HepG2 (cell line): ENCODE data around the gene IL22RA1. TPM values are rescaled to one million over a fixed set of nuclear protein-coding genes. Genes with fewer than 3 reads are reported as not detected.

Source experiments
- ATAC-seq: fragments of 200-7000 bp; cut with Tn5 transposase; 3 replicates; pipeline ENCODE4 v1.9.1; 2020; ENCODE audit warnings: mild to moderate bottlenecking, moderate library complexity
- BruUV-seq: library from RNA; stranded (reverse); fragments of 400-500 nt; replicated peaks from 2 replicates; lab custom pipeline; 2021; lab: Mats Ljungman, UMichigan
- CTCF ChIA-PET: fragments of 300-600 bp; formaldehyde crosslinking; extraction: SDS; loops from one replicate; lab custom pipeline; 2021; ENCODE audit warnings: low total read pairs, inconsistent platforms, low intra/inter-chr PET ratio; lab: Yijun Ruan, JAX
- POLR2A ChIA-PET: fragments of 350-600 bp; sonication (Branson Sonifier 250); formaldehyde crosslinking; loops from one replicate; lab custom pipeline; 2020; ENCODE audit warnings: antibody characterized with exemption, inconsistent platforms; lab: Yijun Ruan, JAX
- DNase-seq: peaks from one replicate; pipeline ENCODE4 v3.0.0-alpha.2; 2015; ENCODE audit warnings: low spot score
- FAIRE-seq: peaks from 3 replicates; lab custom pipeline; 2011; peaks lifted over from hg19 to GRCh38; lab: Jason Lieb, UNC
- H2AFZ ChIP-seq: one replicate; pipeline ENCODE4 v1.6.1; 2011; ENCODE audit warnings: low read length, inconsistent platforms
- H3K27ac ChIP-seq: fragments of 300-600 bp; 3 replicates; pipeline ENCODE4 v1.8.0; 2011; ENCODE audit warnings: mixed run types, mild to moderate bottlenecking, mixed read lengths, low read length, inconsistent platforms; ENCODE audit not compliant: insufficient read depth; ENCODE audit errors: extremely low read length
- H3K27me3 ChIP-seq, 2 experiments: fragments of 200-600 bp in 1 of 2; 2 replicates in 1 of 2; 3 replicates in 1 of 2; pipeline versions ENCODE4 v1.6.0 to v1.8.0; 2011; ENCODE audit warnings: low read length in 2 of 2, mild to moderate bottlenecking in 2 of 2, moderate library complexity in 2 of 2, inconsistent platforms in 1 of 2; ENCODE audit not compliant: insufficient read depth in 2 of 2, control insufficient read depth in 1 of 2
- H3K36me3 ChIP-seq, 2 experiments: fragments of 200-600 bp in 1 of 2; replicated peaks in 1 of 2; 2 replicates in 1 of 2; 3 replicates in 1 of 2; pipeline versions ENCODE4 v1.5.1 to v1.8.0; 2011; ENCODE audit warnings: low read length in 2 of 2, inconsistent platforms in 1 of 2; ENCODE audit not compliant: insufficient read depth in 2 of 2, control insufficient read depth in 1 of 2
- H3K4me1 ChIP-seq: 2 replicates; pipeline ENCODE4 v1.5.1; 2012; ENCODE audit warnings: low read length, inconsistent platforms; ENCODE audit not compliant: insufficient read depth
- H3K4me2 ChIP-seq: 2 replicates; pipeline ENCODE4 v1.6.0; 2011; ENCODE audit warnings: low read depth, low read length, inconsistent platforms
- H3K4me3 ChIP-seq, 3 experiments: fragments of 200-600 bp in 1 of 3; sonication (generic), shearing (Covaris generic) in 1 of 3; replicated peaks in 1 of 3; 2 replicates each; pipeline ENCODE4 v1.5.1; 2011 to 2016; ENCODE audit warnings: low read length in 3 of 3, inconsistent platforms in 2 of 3, low read depth in 2 of 3, mild to moderate bottlenecking in 2 of 3, control low read depth in 1 of 3, mixed read lengths in 1 of 3; ENCODE audit not compliant: insufficient read depth in 1 of 3
- H3K79me2 ChIP-seq: one replicate; pipeline ENCODE4 v1.6.1; 2011; ENCODE audit warnings: low read length, inconsistent platforms; ENCODE audit not compliant: insufficient read depth
- H3K9ac ChIP-seq: 2 replicates; pipeline ENCODE4 v1.6.0; 2011; ENCODE audit warnings: mild to moderate bottlenecking, low read depth, low read length, inconsistent platforms; ENCODE audit not compliant: insufficient read depth
- H3K9me3 ChIP-seq: 2 replicates; pipeline ENCODE4 v1.5.1; 2012; ENCODE audit warnings: mild to moderate bottlenecking, low read length
- H4K20me1 ChIP-seq: 2 replicates; pipeline ENCODE4 v1.6.0; 2011; ENCODE audit warnings: inconsistent platforms, mild to moderate bottlenecking, low read length, moderate library complexity; ENCODE audit not compliant: insufficient read depth
- FOXM1 ChIP-seq: sonication (generic); formaldehyde crosslinking; IDR thresholded peaks from 2 replicates; pipeline ENCODE4 v1.5.0; 2020; ENCODE audit warnings: missing genetic modification reagents
- FOXP1 ChIP-seq, 2 experiments: fragments of 450-650 bp in 1 of 2; IDR thresholded peaks; 2 replicates each; pipeline ENCODE4 v1.6.1; 2017 to 2018; ENCODE audit warnings: antibody characterized with exemption in 1 of 2
- HOXA3 ChIP-seq: sonication (generic); formaldehyde crosslinking; IDR thresholded peaks from 2 replicates; pipeline ENCODE4 v1.5.0; 2020; ENCODE audit warnings: missing genetic modification reagents
- IRF2 ChIP-seq: IDR thresholded peaks from 2 replicates; pipeline ENCODE4 v1.6.1; 2018; ENCODE audit warnings: missing genetic modification reagents, missing compliant biosample characterization
- KAT8 ChIP-seq: IDR thresholded peaks from 2 replicates; pipeline ENCODE4 v1.6.1; 2016; ENCODE audit warnings: missing genetic modification reagents, missing compliant biosample characterization
- MIXL1 ChIP-seq: IDR thresholded peaks from 2 replicates; pipeline ENCODE4 v1.6.1; 2016
- NPAS2 ChIP-seq: sonication (generic); formaldehyde crosslinking; IDR thresholded peaks from 2 replicates; pipeline ENCODE4 v1.8.0; 2022; ENCODE audit warnings: mild to moderate bottlenecking, missing genetic modification reagents, borderline replicate concordance
- PAF1 ChIP-seq: IDR thresholded peaks from 2 replicates; pipeline ENCODE4 v1.6.1; 2016; ENCODE audit warnings: missing genetic modification reagents, missing compliant biosample characterization
- POLR2AphosphoS2 ChIP-seq: IDR thresholded peaks from 2 replicates; pipeline ENCODE4 v1.6.1; 2011; ENCODE audit warnings: low read depth, low read length, improper control_type of control experiment
- SNAI1 ChIP-seq: sonication (generic); formaldehyde crosslinking; IDR thresholded peaks from 2 replicates; pipeline ENCODE4 v1.5.0; 2020; ENCODE audit warnings: mild to moderate bottlenecking, missing genetic modification reagents, borderline replicate concordance
- ZNF251 ChIP-seq: sonication (generic); formaldehyde crosslinking; IDR thresholded peaks from 2 replicates; pipeline ENCODE4 v1.9.0; 2021; ENCODE audit warnings: mild to moderate bottlenecking, missing genetic modification reagents
- WGBS: methylation state at CpG from one replicate; pipeline ENCODE4 v1.1.6; 2017; ENCODE audit warnings: low lambda C conversion rate; 5-methylcytosine and 5-hydroxymethylcytosine counted together
- in situ Hi-C: cut with HindIII; loops from 2 replicates; pipeline ENCODE4 v1.10.0; 2017; ENCODE audit warnings: low pct_unique_long_range_greater_than_20kb; ENCODE audit not compliant: extremely low pct_ligation_motif_present
- intact Hi-C: fragments of 100-400 bp; cut with micrococcal nuclease; formaldehyde crosslinking; loops from one replicate; pipeline ENCODE4 v1.10.0; 2022; ENCODE audit not compliant: unreplicated experiment
- polyA plus RNA-seq, 8 experiments: library from polyadenylated mRNA; depleted of rRNA in 3 of 8; stranded (reverse) in 7 of 8; unstranded in 1 of 8; fragments of >200 nt; fragmentation: Illumina TruSeq in 4 of 8; extraction: Trizol in 4 of 8; gene quantifications; 2 replicates each; pipeline versions ENCODE4 v1.2.1 to v1.2.3, GENCODE V29; 2011 to 2016; ENCODE audit warnings: low read depth in 4 of 8, missing spikeins in 1 of 8, mixed read lengths in 1 of 8; ENCODE audit not compliant: insufficient read depth in 1 of 8
- total RNA-seq, 5 experiments: library from RNA; depleted of rRNA; stranded (reverse); fragments of >200 nt; fragmentation: Illumina TruSeq; extraction: Trizol; gene quantifications; 2 replicates each; pipeline ENCODE4 v1.2.3, GENCODE V29; 2016; ENCODE audit warnings: low read depth in 1 of 5
- TF ChIP-seq, protein P1 (sequence below): sonication (generic); formaldehyde crosslinking; IDR thresholded peaks from 2 replicates; pipeline ENCODE4 v1.4.0; 2020; ENCODE audit warnings: missing genetic modification reagents
- TF ChIP-seq, protein P2 (sequence below): sonication (generic); formaldehyde crosslinking; IDR thresholded peaks from 2 replicates; pipeline ENCODE4 v1.4.0; 2020; ENCODE audit warnings: missing genetic modification reagents, borderline replicate concordance
- TF ChIP-seq, protein P3 (sequence below): sonication (generic); formaldehyde crosslinking; IDR thresholded peaks from 2 replicates; pipeline ENCODE4 v1.5.0; 2020; ENCODE audit warnings: mild to moderate bottlenecking, missing genetic modification reagents, moderate library complexity
- TF ChIP-seq, protein P4 (sequence below): sonication (generic); formaldehyde crosslinking; IDR thresholded peaks from 2 replicates; pipeline ENCODE4 v1.8.0; 2022; ENCODE audit warnings: mild to moderate bottlenecking, missing genetic modification reagents, moderate library complexity

IL22RA1 gene
- total and polyA plus RNA-seq, 2 of the 13 experiments (the other 11 are each of a cell fraction or from before 2014, with no cell fraction given): 4.4 to 10.2 TPM

DNA sequence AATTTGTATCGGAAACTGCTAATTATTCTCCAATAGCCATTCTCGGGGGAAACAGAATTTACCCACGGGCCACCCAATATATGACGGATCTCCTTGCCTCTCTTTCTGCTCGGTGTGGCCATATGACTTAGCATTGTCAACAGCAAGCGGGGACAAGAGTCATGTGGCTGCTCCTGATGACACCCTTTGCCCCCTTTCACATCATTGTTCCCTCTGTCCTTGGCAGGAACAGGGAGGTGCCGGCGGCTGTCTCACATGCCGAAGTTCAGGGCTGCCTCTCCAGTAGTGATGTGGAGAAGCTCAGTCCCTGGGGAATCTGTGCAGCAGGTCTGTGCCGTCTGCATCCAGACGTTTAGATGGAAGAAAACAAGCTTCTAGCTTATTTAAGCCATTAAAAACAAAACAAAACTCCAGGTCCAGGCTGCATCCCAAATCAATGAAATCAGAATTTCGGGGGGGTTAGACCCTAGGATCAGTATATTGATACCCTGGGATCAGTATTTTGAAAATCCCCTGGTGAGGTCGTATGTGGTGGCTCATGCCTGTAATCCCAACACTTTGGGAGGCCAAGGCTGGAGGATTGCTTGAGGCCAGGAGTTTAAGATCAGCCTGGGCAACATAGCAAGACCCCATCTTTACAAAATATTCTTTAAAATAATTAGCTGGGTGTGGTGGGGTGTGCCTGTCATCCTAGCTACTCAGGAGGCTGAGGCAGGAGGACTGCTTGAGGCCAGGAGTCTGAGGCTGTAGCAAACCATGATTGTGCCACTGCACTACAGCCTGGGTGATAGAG is 41.8 kb downstream of the IL22RA1 start:
- H3K27ac ChIP-seq: no peak overlapping the region
- no TSS peak for BruUV-seq
- peak; percentile 49; the same call in 1 of the 2 replicates for TF ChIP-seq IRF2 (CRISPR knock-in tag)
- TF ChIP-seq PAF1 (CRISPR knock-in tag): no peak
- TF ChIP-seq NPAS2 (CRISPR knock-in tag): no peak
- no peak for TF ChIP-seq FOXM1 (CRISPR knock-in tag)
- TF ChIP-seq, protein P1, sequence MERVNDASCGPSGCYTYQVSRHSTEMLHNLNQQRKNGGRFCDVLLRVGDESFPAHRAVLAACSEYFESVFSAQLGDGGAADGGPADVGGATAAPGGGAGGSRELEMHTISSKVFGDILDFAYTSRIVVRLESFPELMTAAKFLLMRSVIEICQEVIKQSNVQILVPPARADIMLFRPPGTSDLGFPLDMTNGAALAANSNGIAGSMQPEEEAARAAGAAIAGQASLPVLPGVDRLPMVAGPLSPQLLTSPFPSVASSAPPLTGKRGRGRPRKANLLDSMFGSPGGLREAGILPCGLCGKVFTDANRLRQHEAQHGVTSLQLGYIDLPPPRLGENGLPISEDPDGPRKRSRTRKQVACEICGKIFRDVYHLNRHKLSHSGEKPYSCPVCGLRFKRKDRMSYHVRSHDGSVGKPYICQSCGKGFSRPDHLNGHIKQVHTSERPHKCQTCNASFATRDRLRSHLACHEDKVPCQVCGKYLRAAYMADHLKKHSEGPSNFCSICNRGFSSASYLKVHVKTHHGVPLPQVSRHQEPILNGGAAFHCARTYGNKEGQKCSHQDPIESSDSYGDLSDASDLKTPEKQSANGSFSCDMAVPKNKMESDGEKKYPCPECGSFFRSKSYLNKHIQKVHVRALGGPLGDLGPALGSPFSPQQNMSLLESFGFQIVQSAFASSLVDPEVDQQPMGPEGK (CRISPR knock-in tag): peak; percentile 36; the same call in 1 of the 2 replicates
- TF ChIP-seq POLR2AphosphoS2: no peak
- peak; percentile 27; the same call in 1 of the 2 replicates for TF ChIP-seq KAT8 (CRISPR knock-in tag)
- no peak for TF ChIP-seq ZNF251 (CRISPR knock-in tag)
- TF ChIP-seq, protein P2, sequence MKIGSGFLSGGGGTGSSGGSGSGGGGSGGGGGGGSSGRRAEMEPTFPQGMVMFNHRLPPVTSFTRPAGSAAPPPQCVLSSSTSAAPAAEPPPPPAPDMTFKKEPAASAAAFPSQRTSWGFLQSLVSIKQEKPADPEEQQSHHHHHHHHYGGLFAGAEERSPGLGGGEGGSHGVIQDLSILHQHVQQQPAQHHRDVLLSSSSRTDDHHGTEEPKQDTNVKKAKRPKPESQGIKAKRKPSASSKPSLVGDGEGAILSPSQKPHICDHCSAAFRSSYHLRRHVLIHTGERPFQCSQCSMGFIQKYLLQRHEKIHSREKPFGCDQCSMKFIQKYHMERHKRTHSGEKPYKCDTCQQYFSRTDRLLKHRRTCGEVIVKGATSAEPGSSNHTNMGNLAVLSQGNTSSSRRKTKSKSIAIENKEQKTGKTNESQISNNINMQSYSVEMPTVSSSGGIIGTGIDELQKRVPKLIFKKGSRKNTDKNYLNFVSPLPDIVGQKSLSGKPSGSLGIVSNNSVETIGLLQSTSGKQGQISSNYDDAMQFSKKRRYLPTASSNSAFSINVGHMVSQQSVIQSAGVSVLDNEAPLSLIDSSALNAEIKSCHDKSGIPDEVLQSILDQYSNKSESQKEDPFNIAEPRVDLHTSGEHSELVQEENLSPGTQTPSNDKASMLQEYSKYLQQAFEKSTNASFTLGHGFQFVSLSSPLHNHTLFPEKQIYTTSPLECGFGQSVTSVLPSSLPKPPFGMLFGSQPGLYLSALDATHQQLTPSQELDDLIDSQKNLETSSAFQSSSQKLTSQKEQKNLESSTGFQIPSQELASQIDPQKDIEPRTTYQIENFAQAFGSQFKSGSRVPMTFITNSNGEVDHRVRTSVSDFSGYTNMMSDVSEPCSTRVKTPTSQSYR (CRISPR knock-in tag): no peak
- no peak for TF ChIP-seq MIXL1 (CRISPR knock-in tag)
- no peak for TF ChIP-seq SNAI1
- TF ChIP-seq FOXP1 (IDR thresholded peaks at IDR 0.05): no peak
- TF ChIP-seq FOXP1 (CRISPR knock-in tag; IDR thresholded peaks at IDR 0.05): peak; percentile 31; the same call in 1 of the 2 replicates
- peak; percentile 43; the same call in 1 of the 2 replicates for TF ChIP-seq HOXA3 (CRISPR knock-in tag)
- TF ChIP-seq, protein P3, sequence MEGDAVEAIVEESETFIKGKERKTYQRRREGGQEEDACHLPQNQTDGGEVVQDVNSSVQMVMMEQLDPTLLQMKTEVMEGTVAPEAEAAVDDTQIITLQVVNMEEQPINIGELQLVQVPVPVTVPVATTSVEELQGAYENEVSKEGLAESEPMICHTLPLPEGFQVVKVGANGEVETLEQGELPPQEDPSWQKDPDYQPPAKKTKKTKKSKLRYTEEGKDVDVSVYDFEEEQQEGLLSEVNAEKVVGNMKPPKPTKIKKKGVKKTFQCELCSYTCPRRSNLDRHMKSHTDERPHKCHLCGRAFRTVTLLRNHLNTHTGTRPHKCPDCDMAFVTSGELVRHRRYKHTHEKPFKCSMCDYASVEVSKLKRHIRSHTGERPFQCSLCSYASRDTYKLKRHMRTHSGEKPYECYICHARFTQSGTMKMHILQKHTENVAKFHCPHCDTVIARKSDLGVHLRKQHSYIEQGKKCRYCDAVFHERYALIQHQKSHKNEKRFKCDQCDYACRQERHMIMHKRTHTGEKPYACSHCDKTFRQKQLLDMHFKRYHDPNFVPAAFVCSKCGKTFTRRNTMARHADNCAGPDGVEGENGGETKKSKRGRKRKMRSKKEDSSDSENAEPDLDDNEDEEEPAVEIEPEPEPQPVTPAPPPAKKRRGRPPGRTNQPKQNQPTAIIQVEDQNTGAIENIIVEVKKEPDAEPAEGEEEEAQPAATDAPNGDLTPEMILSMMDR (CRISPR knock-in tag): no peak
- TF ChIP-seq, protein P4, sequence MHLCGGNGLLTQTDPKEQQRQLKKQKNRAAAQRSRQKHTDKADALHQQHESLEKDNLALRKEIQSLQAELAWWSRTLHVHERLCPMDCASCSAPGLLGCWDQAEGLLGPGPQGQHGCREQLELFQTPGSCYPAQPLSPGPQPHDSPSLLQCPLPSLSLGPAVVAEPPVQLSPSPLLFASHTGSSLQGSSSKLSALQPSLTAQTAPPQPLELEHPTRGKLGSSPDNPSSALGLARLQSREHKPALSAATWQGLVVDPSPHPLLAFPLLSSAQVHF (CRISPR knock-in tag): no peak

More for the DNA sequence above, 41.8 kb downstream of the IL22RA1 start:
- Histone ChIP-seq H3K36me3 (peaks cover 0 to 8% of the 10 kb centered on the region in 2 experiments; a peak in 2 of 5 replicates), H3K4me2 (no peak overlapping the region), H2AFZ (no peak overlapping the region), H3K9ac (no peak overlapping the region), H3K4me1 (peaks cover 57% of the 10 kb centered on the region), H3K4me3 (no peak overlapping the region), H3K27me3 (no peaks in the 10 kb centered on the region), H3K9me3 (no peaks in the 10 kb centered on the region), H3K79me2 (peaks cover 2% of the 10 kb centered on the region), H4K20me1 (no peaks in the 10 kb centered on the region)
- no peak for FAIRE-seq
- ATAC-seq: peak; percentile 45
- intact Hi-C loops (no loop called here), in situ Hi-C loops (no loop called here)
- WGBS: 51% methylated on average over 13 of the region's 13 CpGs
- POLR2A ChIA-PET: no interaction called here
- DNase-seq: peak; percentile 36
- CTCF ChIA-PET: no interaction called here
